ENCODE data around the gene TMEM91.
"Not testable (repeated sequence)": the region's sequence is repeated elsewhere in the genome, so short reads cannot be mapped to it uniquely, and the experiment has no call there.

TMEM91 gene

GRCh38 chr19:41381536-41381935 lies 5.2 kb downstream of the TMEM91 start:
- not testable (repeated sequence) for DNase-seq

GRCh38 chr19:41384351-41384750 lies 8.0 kb downstream of the TMEM91 start:
- no peak for DNase-seq

GRCh38 chr19:41386442-41386841 lies 10.1 kb downstream of the TMEM91 start:
- no peak for DNase-seq

- no peak for DNase-seq
Observed at GRCh38 chr19:41391618-41392017, 15.3 kb downstream of the TMEM91 start.

- no peak for DNase-seq
Observed at GRCh38 chr19:41392775-41393174, 16.4 kb downstream of the TMEM91 start.

GRCh38 chr19:41395355-41395754 lies 19.0 kb downstream of the TMEM91 start:
- DNase-seq = no peak

GRCh38 chr19:41397086-41398049 lies 21.0 kb downstream of the TMEM91 start, which contains the start of the genes BCKDHA and EXOSC5:
BCKDHA (plus strand) TSS chr19:41397818; CDS start chr19:41397828, 10 bp downstream.
EXOSC5 (minus strand) TSS chr19:41397359; CDS start chr19:41397328, 31 bp downstream.
- peak; percentile 100 for DNase-seq

GRCh38 chr19:41398050-41398418 lies 21.7 kb downstream of the TMEM91 start:
- no peak for DNase-seq

GRCh38 chr19:41398598-41398997 lies 22.3 kb downstream of the TMEM91 start:
- DNase-seq = no peak

GRCh38 chr19:41399091-41399490 lies 22.8 kb downstream of the TMEM91 start:
- DNase-seq = no peak

- DNase-seq = no peak
Observed at GRCh38 chr19:41399525-41399924, 23.2 kb downstream of the TMEM91 start.

GRCh38 chr19:41401483-41401882 lies 25.1 kb downstream of the TMEM91 start:
- no peak for DNase-seq

- no peak for DNase-seq
Observed at GRCh38 chr19:41402010-41402409, 25.7 kb downstream of the TMEM91 start.

- no peak for DNase-seq
Observed at GRCh38 chr19:41403181-41403970, 27.0 kb downstream of the TMEM91 start.

- no peak for DNase-seq
Observed at GRCh38 chr19:41405776-41406175, 29.4 kb downstream of the TMEM91 start.

- no peak for DNase-seq
Observed at GRCh38 chr19:41407271-41407670, 30.9 kb downstream of the TMEM91 start.

- DNase-seq = no peak
Observed at GRCh38 chr19:41408256-41408655, 31.9 kb downstream of the TMEM91 start.

GRCh38 chr19:41408846-41409245 lies 32.5 kb downstream of the TMEM91 start:
- not testable (repeated sequence) for DNase-seq

GRCh38 chr19:41409288-41409687 lies 33.0 kb downstream of the TMEM91 start:
- no peak for DNase-seq

GRCh38 chr19:41410336-41411054 lies 34.2 kb downstream of the TMEM91 start:
- no peak for DNase-seq

- no peak for DNase-seq
Observed at GRCh38 chr19:41411100-41411967, 35.0 kb downstream of the TMEM91 start.

- DNase-seq = no peak
Observed at GRCh38 chr19:41411968-41412265, 35.6 kb downstream of the TMEM91 start.

Data from COR-L47 (cell line).